ENCODE data around the gene CHRNA3.
"Not testable (repeated sequence)": the region's sequence is repeated elsewhere in the genome, so short reads cannot be mapped to it uniquely, and the experiment has no call there.

The CHRNA3 gene

DNA sequence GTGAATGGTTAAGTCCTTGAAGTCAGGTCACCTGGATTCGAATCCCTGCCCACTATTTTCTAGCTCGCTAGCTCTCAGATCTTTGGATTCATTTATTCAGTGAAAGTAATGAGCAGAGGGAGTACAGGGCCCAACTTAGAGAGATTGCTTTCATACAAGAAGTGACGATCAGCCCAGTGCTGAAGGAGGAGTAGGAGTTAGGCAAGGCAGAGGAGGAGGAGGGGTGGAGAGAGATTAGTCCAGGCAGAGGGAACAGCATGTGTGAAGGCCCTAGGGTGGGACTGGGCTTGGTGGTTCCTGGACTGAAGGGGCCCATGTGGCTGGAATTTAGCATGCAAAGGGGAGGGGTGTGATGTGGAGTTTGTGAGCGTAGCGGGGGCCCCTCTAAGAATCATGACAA lies 59.3 kb downstream of the CHRNA3 start:
- no peak for FAIRE-seq
- no peak for DNase-seq (ENCODE audit: low spot score)

DNA sequence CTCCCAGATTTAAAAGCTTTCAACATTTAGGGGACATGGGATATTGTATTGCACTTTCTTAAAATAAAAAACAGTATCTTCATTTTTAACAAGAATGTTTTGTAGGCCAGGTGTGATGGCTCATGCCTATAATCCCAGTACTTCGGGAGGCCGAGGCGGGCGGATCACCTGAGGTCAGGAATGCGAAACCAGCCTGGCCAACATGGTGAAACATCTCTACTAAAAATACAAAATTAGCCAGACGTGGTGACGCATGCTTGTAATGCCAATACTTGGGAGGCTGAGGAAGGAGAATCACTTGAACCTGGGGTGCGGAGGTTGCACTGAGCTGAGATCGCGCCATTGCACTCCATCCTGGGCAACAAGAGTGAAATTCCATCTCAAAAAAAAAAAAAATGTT lies 60.6 kb downstream of the CHRNA3 start:
- DNase-seq (ENCODE audit: low spot score); FAIRE-seq: not testable (repeated sequence)

DNA sequence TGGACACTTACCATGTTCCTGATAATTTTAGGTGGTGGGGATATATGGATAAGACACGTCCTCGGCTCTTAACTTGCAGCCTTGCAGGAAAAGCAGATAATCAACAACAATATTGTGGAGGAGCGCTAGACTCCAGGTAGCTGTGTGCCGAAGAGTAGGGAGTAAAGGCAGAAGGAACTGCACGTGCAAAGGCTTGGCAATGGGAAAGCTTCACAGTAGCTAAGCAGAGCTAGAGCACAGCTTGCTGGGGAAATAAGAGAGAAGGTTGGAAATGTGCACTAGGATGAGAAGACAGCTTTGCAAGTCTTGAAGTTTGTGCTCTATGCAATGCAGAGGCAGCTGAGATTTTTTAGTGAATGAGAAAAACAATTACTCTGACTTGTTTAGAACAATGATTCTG lies 68.2 kb downstream of the CHRNA3 start:
- no peak for DNase-seq (ENCODE audit: low spot score)
- FAIRE-seq: no peak

DNA sequence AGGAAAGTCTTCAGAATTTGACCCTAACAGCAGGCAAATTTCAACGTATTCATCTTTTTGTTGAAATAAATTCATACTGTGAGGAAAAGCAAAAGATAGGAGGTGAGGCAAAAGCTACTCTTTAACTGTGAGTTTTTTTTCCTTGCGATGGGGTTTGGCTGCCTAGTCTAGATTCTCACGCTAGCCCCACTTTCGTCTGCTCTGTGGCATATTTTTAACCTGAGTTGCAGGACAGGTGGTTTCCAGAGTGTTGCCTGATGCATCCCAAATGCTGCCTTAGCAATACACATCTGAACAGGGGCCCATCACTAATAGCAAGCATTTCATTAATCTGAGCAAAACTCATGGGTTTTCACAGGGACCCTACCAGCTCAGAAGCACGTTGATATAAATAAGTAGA lies 68.9 kb downstream of the CHRNA3 start:
- FAIRE-seq (no peak), DNase-seq (ENCODE audit: low spot score) (no peak)

DNA sequence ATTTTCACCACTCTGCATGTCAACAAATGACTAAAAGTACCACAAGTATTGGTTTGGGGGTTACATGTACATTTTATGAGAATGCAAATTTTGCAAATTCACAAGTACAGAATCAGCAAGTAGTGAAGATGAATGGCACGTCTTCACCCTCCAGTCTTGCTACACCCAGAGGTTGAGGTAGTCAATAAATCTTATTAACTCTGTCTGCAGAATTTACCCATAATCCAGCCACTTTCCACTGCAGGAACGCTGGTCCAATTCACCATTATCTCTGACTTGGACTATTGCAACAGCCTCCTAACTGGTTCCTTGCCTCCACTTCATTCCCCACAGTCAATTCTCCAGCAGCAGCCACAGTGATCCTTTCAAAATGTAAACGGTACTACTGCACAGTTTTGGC lies 70.0 kb downstream of the CHRNA3 start:
- DNase-seq (ENCODE audit: low spot score): no peak

DNA sequence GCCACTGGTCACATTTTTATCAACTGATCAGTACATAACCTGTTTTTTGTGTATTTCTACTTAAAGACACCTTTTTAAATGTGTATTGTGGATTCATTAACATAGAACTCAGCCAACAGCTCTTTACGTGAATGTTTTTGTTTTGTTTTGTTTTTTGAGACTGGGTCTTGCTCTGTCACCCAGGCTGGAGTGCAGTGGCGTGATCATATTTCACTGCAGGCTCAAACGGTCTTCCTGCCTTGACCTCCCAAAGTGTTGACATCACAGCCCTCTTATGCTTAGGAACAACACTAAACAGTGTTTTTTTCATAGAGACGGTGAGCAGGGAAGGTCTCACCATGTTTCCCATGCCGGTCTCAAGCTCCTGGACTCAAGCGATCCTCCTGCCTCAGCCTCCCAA lies 70.6 kb downstream of the CHRNA3 start:
- DNase-seq (ENCODE audit: low spot score) (no peak), FAIRE-seq (no peak)

More for the DNA sequence above, 70.0 kb downstream of the CHRNA3 start:
- FAIRE-seq: no peak
